NCI-H187 (cell line): Measurements from ENCODE around the gene PTPRD.

Source experiments
- DNase-seq, 2 experiments: peaks; one replicate each; lab custom pipeline; 2025; lab: John Stamatoyannopoulos, UW

Gene PTPRD

GRCh38 chr9:10268531-10269485 lies 344.0 kb downstream of the PTPRD start:
- DNase-seq, result peak; percentile 13 to 16

- no peak for DNase-seq
Observed at GRCh38 chr9:10265153-10265631, 347.6 kb downstream of the PTPRD start.

- DNase-seq, result no peak
Observed at GRCh38 chr9:10260501-10260900, 352.3 kb downstream of the PTPRD start.

- no peak for DNase-seq
Observed at GRCh38 chr9:10259668-10260067, 353.1 kb downstream of the PTPRD start.

- DNase-seq, result no peak
Observed at GRCh38 chr9:10255758-10256157, 357.0 kb downstream of the PTPRD start.

GRCh38 chr9:10254338-10254737 lies 358.5 kb downstream of the PTPRD start:
- DNase-seq, result no peak

- DNase-seq, result no peak
Observed at GRCh38 chr9:10253341-10253740, 359.5 kb downstream of the PTPRD start.

- DNase-seq, result no peak
Observed at GRCh38 chr9:10252174-10252573, 360.6 kb downstream of the PTPRD start.

GRCh38 chr9:10251490-10251889 lies 361.3 kb downstream of the PTPRD start:
- DNase-seq, result no peak

GRCh38 chr9:10250219-10250618 lies 362.6 kb downstream of the PTPRD start:
- no peak for DNase-seq

- no peak for DNase-seq
Observed at GRCh38 chr9:10248890-10249289, 363.9 kb downstream of the PTPRD start.

GRCh38 chr9:10242255-10242654 lies 370.5 kb downstream of the PTPRD start:
- DNase-seq, result no peak

- no peak for DNase-seq
Observed at GRCh38 chr9:10238087-10238486, 374.7 kb downstream of the PTPRD start.

- DNase-seq, result no peak
Observed at GRCh38 chr9:10237584-10237983, 375.2 kb downstream of the PTPRD start.

- DNase-seq, result no peak
Observed at GRCh38 chr9:10236161-10236560, 376.6 kb downstream of the PTPRD start.

- DNase-seq, result no peak
Observed at GRCh38 chr9:10235376-10235775, 377.4 kb downstream of the PTPRD start.

- DNase-seq, result no peak
Observed at GRCh38 chr9:10232352-10232930, 380.4 kb downstream of the PTPRD start.

- DNase-seq, result no peak
Observed at GRCh38 chr9:10230512-10230911, 382.3 kb downstream of the PTPRD start.

- DNase-seq, result no peak
Observed at GRCh38 chr9:10228082-10228481, 384.7 kb downstream of the PTPRD start.

GRCh38 chr9:10226996-10227395 lies 385.8 kb downstream of the PTPRD start:
- DNase-seq, result no peak

GRCh38 chr9:10212702-10213101 lies 400.1 kb downstream of the PTPRD start:
- DNase-seq, result no peak

- DNase-seq, result no peak
Observed at GRCh38 chr9:10208691-10209069, 404.1 kb downstream of the PTPRD start.

- DNase-seq, result no peak
Observed at GRCh38 chr9:10204276-10204675, 408.5 kb downstream of the PTPRD start.
